ENCODE measurements around the gene IDS.
"Not testable (repeated sequence)": the region's sequence is repeated elsewhere in the genome, so short reads cannot be mapped to it uniquely, and the experiment has no call there.

The IDS gene

DNA sequence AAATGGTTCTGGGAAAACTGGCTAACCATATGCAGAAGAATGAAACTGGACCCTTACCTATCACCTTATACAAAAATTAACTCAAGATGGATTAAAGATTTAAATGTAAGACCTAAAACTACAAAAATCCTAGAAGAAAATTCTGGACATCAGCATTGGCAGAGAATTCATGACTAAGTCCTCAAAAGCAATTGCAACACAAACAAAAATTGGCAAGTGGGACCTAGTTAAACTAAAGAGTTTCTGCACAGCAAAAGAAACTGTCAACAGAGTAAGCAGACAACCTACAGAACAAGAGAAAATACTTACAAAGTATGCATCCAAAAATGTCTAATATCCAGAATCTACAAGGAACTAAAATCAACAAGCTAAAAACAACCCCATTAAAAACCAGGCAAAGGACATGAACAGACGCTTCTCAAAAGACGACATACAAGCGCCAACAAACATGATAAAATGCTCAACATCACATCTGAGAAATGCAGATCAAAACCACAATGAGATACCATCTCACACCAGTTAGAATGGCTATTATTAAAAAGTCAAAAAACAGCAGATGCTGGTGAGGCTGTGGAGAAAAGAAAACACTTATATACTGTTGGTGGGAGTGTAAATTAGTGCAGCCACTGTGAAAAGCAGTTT lies 15.7 kb upstream of the IDS start:
- POLR2A ChIA-PET = interaction anchor here (1.1 kb wide), 1 partner anchor 16 kb away, joined by 5 read pairs; no protein-coding TSS in a partner anchor
- not testable (repeated sequence) for H3K9me3 ChIP-seq (ENCODE audit: control insufficient read depth, insufficient read depth, low read depth, low read length); H3K27ac ChIP-seq (ENCODE audit: extremely low read depth, low read depth, low read length); H3K4me3 ChIP-seq (ENCODE audit: low read depth, low read length); H3K36me3 ChIP-seq (ENCODE audit: control insufficient read depth in 2 of 2, insufficient read depth in 1 of 2, low read length in 2 of 2); H3K4me1 ChIP-seq (ENCODE audit: control insufficient read depth, insufficient read depth, low read length)
- TF ChIP-seq ZNF335 (tag by site-specific recombination; conservative IDR thresholded peaks at IDR 0.05) = 0 out of 2 replicates have a peak, but pooled peaks have one; percentile 18
- CTCF ChIA-PET = interaction anchor here (2.0 to 3.0 kb wide), 2 partner anchors 9 to 25 kb away, joined by 5 to 17 read pairs; no protein-coding TSS in a partner anchor

DNA sequence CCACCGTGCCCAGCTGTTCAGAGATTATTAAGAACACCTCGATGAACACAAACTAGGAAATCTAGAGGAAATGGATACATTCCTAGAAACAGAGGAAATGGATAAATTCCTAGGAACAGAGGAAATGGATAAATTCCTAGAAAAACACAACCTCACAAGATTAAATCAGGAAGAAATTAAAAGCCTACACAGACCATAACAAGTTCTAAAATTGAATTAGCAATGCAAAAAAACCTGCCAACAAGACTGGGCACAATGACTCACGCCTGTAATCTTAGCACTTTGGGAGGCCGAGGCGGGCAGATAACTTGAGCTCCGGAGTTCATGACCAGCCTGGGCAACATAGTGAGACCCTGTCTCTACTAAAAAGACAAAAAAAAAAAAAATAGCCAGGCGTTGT lies 13.1 kb upstream of the IDS start:
- no peak overlapping the region for H3K27ac ChIP-seq (ENCODE audit: extremely low read depth, low read depth, low read length)
- no peaks in the 10 kb centered on the region for H3K4me1 ChIP-seq (ENCODE audit: control insufficient read depth, insufficient read depth, low read length)
- no peak overlapping the region for H3K4me3 ChIP-seq (ENCODE audit: low read depth, low read length)
- CTCF ChIA-PET = interaction anchor here (0.7 kb wide), 1 partner anchor 555 kb away, joined by 3 read pairs; no protein-coding TSS in a partner anchor
- H3K9me3 ChIP-seq (ENCODE audit: control insufficient read depth, insufficient read depth, low read depth, low read length) = no peaks in the 10 kb centered on the region
- TF ChIP-seq ZNF561 (tag by site-specific recombination; IDR thresholded peaks at IDR 0.05; ENCODE audit: borderline replicate concordance) (no peak), ZNF571 (tag by site-specific recombination; IDR thresholded peaks at IDR 0.05) (no peak), ZFP3 (tag by site-specific recombination; IDR thresholded peaks at IDR 0.05; ENCODE audit: low read depth) (no peak), ZNF24 (tag by site-specific recombination; IDR thresholded peaks at IDR 0.05) (no peak), ZNF184 (tag by site-specific recombination; IDR thresholded peaks at IDR 0.05) (no peak), ZNF311 (tag by site-specific recombination; IDR thresholded peaks at IDR 0.05; ENCODE audit: borderline replicate concordance) (no peak), ZNF211 (tag by site-specific recombination; IDR thresholded peaks at IDR 0.05; ENCODE audit: low read depth) (no peak), ZNF600 (tag by site-specific recombination; IDR thresholded peaks at IDR 0.05) (no peak), ZNF544 (tag by site-specific recombination; IDR thresholded peaks at IDR 0.05) (no peak), ZNF791 (tag by site-specific recombination; IDR thresholded peaks at IDR 0.05) (no peak), GLI4 (tag by site-specific recombination; IDR thresholded peaks at IDR 0.05) (no peak), SCRT1 (tag by site-specific recombination; IDR thresholded peaks at IDR 0.05; ENCODE audit: borderline replicate concordance) (no peak), MYNN (tag by site-specific recombination; IDR thresholded peaks at IDR 0.05; ENCODE audit: borderline replicate concordance) (no peak)
- TF ChIP-seq, protein P1, sequence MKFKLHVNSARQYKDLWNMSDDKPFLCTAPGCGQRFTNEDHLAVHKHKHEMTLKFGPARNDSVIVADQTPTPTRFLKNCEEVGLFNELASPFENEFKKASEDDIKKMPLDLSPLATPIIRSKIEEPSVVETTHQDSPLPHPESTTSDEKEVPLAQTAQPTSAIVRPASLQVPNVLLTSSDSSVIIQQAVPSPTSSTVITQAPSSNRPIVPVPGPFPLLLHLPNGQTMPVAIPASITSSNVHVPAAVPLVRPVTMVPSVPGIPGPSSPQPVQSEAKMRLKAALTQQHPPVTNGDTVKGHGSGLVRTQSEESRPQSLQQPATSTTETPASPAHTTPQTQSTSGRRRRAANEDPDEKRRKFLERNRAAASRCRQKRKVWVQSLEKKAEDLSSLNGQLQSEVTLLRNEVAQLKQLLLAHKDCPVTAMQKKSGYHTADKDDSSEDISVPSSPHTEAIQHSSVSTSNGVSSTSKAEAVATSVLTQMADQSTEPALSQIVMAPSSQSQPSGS (tag by site-specific recombination; IDR thresholded peaks at IDR 0.05; ENCODE audit: low read depth) = no peak
- TF ChIP-seq, protein P2, sequence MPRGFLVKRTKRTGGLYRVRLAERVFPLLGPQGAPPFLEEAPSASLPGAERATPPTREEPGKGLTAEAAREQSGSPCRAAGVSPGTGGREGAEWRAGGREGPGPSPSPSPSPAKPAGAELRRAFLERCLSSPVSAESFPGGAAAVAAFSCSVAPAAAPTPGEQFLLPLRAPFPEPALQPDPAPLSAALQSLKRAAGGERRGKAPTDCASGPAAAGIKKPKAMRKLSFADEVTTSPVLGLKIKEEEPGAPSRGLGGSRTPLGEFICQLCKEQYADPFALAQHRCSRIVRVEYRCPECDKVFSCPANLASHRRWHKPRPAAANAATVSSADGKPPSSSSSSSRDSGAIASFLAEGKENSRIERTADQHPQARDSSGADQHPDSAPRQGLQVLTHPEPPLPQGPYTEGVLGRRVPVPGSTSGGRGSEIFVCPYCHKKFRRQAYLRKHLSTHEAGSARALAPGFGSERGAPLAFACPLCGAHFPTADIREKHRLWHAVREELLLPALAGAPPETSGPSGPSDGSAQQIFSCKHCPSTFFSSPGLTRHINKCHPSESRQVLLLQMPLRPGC (tag by site-specific recombination; IDR thresholded peaks at IDR 0.05) = no peak
- TF ChIP-seq, protein P3, sequence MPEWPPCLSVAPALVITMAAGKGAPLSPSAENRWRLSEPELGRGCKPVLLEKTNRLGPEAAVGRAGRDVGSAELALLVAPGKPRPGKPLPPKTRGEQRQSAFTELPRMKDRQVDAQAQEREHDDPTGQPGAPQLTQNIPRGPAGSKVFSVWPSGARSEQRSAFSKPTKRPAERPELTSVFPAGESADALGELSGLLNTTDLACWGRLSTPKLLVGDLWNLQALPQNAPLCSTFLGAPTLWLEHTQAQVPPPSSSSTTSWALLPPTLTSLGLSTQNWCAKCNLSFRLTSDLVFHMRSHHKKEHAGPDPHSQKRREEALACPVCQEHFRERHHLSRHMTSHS (tag by site-specific recombination; IDR thresholded peaks at IDR 0.05) = no peak
- no peaks in the 10 kb centered on the region for H3K36me3 ChIP-seq (ENCODE audit: control insufficient read depth in 2 of 2, insufficient read depth in 1 of 2, low read length in 2 of 2)
- POLR2A ChIA-PET = no interaction called here

DNA sequence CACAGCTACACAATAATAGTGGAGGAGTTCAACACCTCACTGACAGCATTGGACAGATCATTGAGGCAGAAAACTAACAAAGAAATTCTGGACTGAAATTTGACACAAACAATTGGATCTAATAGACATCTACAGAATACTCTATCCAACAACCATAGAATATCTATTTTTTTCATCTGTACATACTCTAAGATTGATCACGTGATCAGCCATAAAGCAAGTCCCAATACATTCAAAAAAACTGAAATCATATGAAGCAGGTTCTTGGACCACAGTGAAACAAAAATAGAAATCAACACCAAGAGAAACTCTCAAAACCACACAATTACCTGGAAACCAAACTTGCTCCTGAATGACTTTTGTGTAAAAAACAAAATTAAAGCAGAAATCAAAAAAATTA lies 12.2 kb upstream of the IDS start:
- H3K4me1 ChIP-seq (ENCODE audit: control insufficient read depth, insufficient read depth, low read length) = no peaks in the 10 kb centered on the region
- no peaks in the 10 kb centered on the region for H3K9me3 ChIP-seq (ENCODE audit: control insufficient read depth, insufficient read depth, low read depth, low read length)
- CTCF ChIA-PET = interaction anchor here (0.7 kb wide), 2 partner anchors 555 to 1467 kb away, joined by 3 to 5 read pairs; no protein-coding TSS in a partner anchor
- POLR2A ChIA-PET = no interaction called here
- H3K36me3 ChIP-seq (ENCODE audit: control insufficient read depth in 2 of 2, insufficient read depth in 1 of 2, low read length in 2 of 2) = no peaks in the 10 kb centered on the region
- no peak overlapping the region for H3K27ac ChIP-seq (ENCODE audit: extremely low read depth, low read depth, low read length)
- H3K4me3 ChIP-seq (ENCODE audit: low read depth, low read length) = no peak overlapping the region
- no peak for TF ChIP-seq SALL2 (tag by site-specific recombination; IDR thresholded peaks at IDR 0.05; ENCODE audit: borderline replicate concordance)
- TF ChIP-seq, protein P4, sequence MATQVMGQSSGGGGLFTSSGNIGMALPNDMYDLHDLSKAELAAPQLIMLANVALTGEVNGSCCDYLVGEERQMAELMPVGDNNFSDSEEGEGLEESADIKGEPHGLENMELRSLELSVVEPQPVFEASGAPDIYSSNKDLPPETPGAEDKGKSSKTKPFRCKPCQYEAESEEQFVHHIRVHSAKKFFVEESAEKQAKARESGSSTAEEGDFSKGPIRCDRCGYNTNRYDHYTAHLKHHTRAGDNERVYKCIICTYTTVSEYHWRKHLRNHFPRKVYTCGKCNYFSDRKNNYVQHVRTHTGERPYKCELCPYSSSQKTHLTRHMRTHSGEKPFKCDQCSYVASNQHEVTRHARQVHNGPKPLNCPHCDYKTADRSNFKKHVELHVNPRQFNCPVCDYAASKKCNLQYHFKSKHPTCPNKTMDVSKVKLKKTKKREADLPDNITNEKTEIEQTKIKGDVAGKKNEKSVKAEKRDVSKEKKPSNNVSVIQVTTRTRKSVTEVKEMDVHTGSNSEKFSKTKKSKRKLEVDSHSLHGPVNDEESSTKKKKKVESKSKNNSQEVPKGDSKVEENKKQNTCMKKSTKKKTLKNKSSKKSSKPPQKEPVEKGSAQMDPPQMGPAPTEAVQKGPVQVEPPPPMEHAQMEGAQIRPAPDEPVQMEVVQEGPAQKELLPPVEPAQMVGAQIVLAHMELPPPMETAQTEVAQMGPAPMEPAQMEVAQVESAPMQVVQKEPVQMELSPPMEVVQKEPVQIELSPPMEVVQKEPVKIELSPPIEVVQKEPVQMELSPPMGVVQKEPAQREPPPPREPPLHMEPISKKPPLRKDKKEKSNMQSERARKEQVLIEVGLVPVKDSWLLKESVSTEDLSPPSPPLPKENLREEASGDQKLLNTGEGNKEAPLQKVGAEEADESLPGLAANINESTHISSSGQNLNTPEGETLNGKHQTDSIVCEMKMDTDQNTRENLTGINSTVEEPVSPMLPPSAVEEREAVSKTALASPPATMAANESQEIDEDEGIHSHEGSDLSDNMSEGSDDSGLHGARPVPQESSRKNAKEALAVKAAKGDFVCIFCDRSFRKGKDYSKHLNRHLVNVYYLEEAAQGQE (tag by site-specific recombination; IDR thresholded peaks at IDR 0.05) = no peak
- TF ChIP-seq, protein P5, sequence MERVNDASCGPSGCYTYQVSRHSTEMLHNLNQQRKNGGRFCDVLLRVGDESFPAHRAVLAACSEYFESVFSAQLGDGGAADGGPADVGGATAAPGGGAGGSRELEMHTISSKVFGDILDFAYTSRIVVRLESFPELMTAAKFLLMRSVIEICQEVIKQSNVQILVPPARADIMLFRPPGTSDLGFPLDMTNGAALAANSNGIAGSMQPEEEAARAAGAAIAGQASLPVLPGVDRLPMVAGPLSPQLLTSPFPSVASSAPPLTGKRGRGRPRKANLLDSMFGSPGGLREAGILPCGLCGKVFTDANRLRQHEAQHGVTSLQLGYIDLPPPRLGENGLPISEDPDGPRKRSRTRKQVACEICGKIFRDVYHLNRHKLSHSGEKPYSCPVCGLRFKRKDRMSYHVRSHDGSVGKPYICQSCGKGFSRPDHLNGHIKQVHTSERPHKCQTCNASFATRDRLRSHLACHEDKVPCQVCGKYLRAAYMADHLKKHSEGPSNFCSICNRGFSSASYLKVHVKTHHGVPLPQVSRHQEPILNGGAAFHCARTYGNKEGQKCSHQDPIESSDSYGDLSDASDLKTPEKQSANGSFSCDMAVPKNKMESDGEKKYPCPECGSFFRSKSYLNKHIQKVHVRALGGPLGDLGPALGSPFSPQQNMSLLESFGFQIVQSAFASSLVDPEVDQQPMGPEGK (tag by site-specific recombination; IDR thresholded peaks at IDR 0.05) = no peak
- no peak for TF ChIP-seq ZNF776 (tag by site-specific recombination; IDR thresholded peaks at IDR 0.05; ENCODE audit: borderline replicate concordance)
- TF ChIP-seq ZFHX2 (tag by site-specific recombination; conservative IDR thresholded peaks at IDR 0.05) = no peak

Data from HEK293 (cell line).